Epithelial cell of proximal tubule (primary cell): ENCODE results near the gene PARVG. TPM values are rescaled to one million over a fixed set of nuclear protein-coding genes. Genes with fewer than 3 reads are reported as not detected.

Source experiments
- DNase-seq: peaks from one replicate; pipeline ENCODE4 v3.0.0-alpha.2; 2011; ENCODE audit warnings: low read depth
- H3K4me3 ChIP-seq: 2 replicates; pipeline ENCODE4 v1.5.1; 2011; ENCODE audit warnings: low read depth, mild to moderate bottlenecking, low read length
- CTCF ChIP-seq: conservative IDR thresholded peaks from 2 replicates; pipeline ENCODE4 v1.5.1; 2012; ENCODE audit warnings: low read depth, mild to moderate bottlenecking, low read length
- total RNA-seq: library from RNA; depleted of rRNA; stranded (reverse); fragments of >200 nt; gene quantifications from 2 replicates; pipeline ENCODE4 v1.2.3, GENCODE V29; 2015

Gene PARVG
- total RNA-seq, 1 donor from 2014 or later = not detected

GRCh38 chr22:44194569-44194968 is 13.8 kb downstream of the PARVG start:
- H3K4me3 ChIP-seq = no peak overlapping the region
- no peak for TF ChIP-seq CTCF
- DNase-seq = no peak

GRCh38 chr22:44195189-44195871 is 14.6 kb downstream of the PARVG start:
- no peak for DNase-seq
- no peak for TF ChIP-seq CTCF

DNA sequence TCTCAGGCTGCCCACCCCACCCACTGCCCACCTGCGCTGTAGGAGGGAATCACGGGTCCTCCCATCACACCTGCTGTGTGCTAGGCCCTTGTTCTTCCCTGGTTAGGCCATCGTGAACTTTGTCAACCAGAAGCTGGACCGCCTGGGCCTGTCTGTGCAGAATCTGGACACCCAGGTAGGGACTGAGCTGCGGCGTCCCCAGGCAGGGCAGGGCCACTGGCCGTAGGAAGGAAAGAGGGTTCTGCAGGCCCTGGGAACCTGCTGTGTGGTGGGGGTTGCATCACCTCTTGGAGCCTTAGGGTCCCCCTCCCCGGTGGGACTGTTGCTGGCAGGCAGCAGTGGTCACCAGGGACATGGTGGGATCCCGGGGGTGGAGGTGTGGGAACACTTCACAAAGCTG is 15.5 kb downstream of the PARVG start:
- no peak for DNase-seq
- no peak overlapping the region for H3K4me3 ChIP-seq
- TF ChIP-seq CTCF = no peak

More at GRCh38 chr22:44195189-44195871, 14.6 kb downstream of the PARVG start:
- H3K4me3 ChIP-seq = no peak overlapping the region

DNA sequence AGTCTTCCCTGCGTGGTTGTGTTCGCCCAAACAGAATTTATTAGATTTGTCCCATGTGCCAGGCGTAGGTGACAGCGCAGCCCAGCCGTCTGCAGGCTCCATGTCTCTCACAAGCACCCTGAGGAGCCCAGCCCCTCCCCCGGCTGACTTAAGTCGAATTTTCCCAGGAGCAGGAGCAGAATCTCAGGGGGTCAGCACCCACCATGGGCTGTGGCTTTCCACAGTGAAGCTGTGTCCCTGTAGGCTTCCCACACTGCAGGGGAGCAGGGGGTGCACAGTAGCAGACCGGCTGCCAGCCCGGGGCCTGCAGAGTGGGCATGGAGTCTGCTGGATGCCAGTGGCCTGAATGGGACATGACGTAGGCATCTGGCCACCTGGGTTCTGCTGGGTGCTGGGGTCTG is 16.0 kb downstream of the PARVG start:
- H3K4me3 ChIP-seq = no peak overlapping the region
- DNase-seq = no peak
- TF ChIP-seq CTCF = no peak

DNA sequence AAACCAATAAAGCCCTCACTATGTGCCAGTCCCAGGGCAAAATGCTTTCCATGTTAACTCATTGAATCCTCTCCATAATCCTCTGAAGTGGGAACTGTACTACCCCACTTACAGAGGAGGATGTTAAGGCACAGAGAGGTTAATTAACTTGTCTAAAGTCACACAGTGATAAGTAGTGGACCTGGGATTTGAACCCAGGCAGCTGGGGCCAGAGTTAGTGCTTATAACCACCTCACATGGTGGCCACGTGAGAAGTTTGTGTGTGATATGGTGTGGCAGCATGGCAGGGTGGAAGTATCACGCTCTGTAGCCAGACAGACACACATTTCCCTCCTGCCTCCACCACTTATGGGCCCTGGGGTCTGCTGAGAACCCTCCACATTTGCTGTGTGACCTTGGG is 16.5 kb downstream of the PARVG start:
- H3K4me3 ChIP-seq = no peak overlapping the region
- TF ChIP-seq CTCF = no peak
- no peak for DNase-seq

DNA sequence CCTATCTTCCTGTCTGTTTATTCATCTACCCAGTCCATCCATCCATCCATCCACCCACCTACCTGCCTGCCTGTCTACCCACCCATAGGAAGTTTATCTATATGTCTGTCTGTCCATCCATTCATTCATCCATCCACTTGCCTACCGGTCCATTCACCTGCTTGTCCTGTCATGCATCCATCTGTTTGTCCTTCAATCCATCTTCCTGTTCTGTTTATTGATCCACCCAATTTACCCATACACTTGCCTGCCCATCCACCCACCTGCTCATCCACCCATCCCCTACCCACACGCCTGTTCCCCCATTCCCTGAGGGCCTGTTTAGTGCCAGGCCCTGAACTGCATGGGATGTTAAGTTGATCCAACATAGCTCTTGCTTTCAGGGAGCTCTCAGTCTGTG is 18.4 kb downstream of the PARVG start:
- TF ChIP-seq CTCF = no peak
- DNase-seq = no peak
- no peak overlapping the region for H3K4me3 ChIP-seq

GRCh38 chr22:44199866-44200265 is 19.1 kb downstream of the PARVG start:
- no peak for TF ChIP-seq CTCF
- DNase-seq = no peak
- H3K4me3 ChIP-seq = no peak overlapping the region
